ENCODE results near the gene RPRD1B.

- no peak for TF ChIP-seq POLR2A (IDR thresholded peaks at IDR 0.05)
- no peak for TF ChIP-seq CTCF (IDR thresholded peaks at IDR 0.05)
These were observed 37.5 kb upstream of the RPRD1B start for GRCh38 chr20:37995856-37996605.

All from esophagus squamous epithelium (tissue), 4 donors.